Fibroblast of skin of abdomen (primary cell): ENCODE measurements around the gene MYMK.

Experiments
- DNase-seq: peaks from one replicate; pipeline ENCODE4 v3.0.0-alpha.2; 2013

MYMK gene

DNA sequence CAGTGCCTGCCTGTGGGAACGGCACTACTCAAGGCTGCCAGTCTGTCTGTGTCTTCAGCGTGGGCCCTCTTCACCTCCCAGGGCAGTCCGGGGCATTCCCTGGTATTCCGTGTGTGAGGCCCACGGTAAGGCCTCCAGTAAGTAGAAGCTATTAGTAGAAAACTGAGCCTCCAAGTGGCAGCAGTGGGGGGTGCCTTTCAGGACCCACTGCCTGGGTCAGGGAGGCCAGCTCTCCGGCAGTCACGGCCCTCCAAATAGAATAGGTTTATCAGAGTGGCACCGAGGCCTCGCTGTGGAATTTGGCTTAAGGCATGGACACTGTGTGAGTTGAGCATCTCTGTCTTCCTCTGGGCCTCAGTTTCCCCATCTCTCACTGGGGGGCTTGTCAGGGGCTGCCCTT lies 32.8 kb upstream of the MYMK start:
- DNase-seq = no peak

DNA sequence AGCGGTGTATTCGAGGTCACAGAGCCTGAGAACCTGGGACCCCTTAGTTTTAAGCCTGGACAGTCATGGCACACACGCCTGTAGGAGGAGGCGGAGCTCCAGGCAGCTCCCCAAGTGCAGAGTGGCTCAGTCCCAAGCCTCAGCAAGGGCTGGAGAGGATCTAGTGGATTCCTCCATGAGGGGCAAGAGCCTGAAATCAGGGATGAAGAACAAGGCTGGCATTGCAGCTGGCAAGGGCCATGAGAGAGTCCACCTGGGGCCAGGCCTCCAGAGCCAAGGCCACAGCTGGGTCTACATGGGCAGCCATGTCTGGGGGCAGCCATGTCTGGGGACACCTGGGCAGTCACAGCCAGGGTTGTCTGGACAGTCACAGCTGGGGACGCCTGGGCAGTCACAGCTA lies 31.6 kb upstream of the MYMK start:
- no peak for DNase-seq

DNA sequence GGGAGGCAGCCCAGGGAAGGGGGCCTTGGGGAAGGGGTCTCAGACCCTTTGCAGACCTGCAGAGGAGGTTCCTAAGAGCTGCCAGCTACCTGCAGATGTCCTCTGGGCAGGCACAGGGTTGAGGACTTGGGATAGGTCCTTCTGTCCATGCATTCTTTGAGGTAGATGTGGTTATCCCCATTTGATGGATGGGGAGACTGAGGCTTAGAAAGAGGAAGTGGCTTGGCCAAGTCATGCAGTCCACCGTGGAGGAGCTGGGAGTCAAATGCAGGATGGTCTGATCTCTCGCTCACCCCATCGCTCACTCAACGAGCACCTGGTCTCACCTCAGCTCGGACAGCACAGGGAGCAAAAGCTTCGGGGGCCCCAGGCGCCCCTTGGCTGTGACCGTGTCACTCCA lies 30.0 kb upstream of the MYMK start:
- no peak for DNase-seq

GRCh38 chr9:133553973-133554713 lies 29.4 kb upstream of the MYMK start:
- DNase-seq = no peak

GRCh38 chr9:133553123-133553522 lies 28.4 kb upstream of the MYMK start:
- DNase-seq = no peak

- DNase-seq = no peak
Measured at GRCh38 chr9:133552236-133552635, 27.5 kb upstream of the MYMK start.

DNA sequence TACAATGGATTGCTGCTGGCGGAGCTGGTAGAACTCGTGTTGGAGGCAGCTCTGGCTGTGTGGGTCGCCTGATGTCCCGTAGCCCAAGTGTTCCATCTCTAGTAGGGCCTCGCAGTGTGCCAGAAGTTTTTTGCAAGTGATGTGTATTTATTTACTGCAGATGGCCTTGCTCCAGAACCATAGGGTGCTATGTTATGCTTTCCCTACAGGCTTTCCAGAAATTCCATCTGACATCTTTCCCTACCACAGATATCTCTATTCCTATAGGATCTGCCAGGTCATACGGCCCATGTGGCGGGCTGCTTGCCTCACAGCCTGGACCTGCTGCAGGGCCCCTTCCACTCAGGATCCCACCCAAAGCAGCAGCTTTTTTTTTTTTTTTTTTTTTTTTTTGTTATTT lies 26.7 kb upstream of the MYMK start:
- DNase-seq = no peak

- DNase-seq = no peak
Measured at GRCh38 chr9:133547116-133547515, 22.4 kb upstream of the MYMK start.

GRCh38 chr9:133546287-133546680 lies 21.5 kb upstream of the MYMK start:
- DNase-seq = no peak

DNA sequence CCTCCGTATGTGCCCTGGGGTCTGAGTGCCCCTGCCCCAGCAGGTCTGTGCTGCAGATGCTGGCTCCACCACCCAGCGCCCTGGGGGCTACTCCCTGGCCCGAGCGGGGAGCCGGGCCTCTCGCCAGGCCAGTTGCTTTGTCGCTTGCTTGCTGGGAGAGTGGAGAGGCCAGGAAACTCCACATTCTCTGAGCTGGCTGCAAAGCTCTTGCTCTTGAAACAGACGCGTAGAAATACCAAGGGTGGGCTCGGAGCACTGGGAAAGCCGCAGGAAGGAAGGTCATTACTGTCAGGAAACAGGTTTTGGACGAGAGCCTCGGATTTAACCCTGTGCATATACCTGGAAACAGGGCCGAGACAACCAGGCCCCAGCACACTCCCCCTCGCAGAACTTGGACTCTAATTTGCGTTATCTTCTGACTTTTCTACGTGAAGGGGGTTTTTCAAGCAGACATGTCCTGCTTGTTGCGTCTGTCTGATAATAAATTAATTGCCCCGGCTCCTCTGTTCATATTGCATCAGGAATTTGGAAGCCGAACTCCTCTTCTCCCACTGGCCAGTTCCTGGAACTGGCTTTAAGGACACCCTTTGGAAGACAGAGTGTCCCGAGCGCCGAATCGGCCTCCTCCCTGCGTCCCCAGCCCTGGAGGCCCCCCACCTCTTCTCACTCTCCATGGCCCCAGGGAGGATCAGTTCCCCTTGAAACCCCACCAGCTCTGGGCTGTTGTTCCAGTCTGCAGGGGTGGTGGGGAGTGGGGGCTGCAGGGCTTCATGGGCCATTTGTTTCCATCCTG lies 20.9 kb upstream of the MYMK start:
- DNase-seq = no peak

DNA sequence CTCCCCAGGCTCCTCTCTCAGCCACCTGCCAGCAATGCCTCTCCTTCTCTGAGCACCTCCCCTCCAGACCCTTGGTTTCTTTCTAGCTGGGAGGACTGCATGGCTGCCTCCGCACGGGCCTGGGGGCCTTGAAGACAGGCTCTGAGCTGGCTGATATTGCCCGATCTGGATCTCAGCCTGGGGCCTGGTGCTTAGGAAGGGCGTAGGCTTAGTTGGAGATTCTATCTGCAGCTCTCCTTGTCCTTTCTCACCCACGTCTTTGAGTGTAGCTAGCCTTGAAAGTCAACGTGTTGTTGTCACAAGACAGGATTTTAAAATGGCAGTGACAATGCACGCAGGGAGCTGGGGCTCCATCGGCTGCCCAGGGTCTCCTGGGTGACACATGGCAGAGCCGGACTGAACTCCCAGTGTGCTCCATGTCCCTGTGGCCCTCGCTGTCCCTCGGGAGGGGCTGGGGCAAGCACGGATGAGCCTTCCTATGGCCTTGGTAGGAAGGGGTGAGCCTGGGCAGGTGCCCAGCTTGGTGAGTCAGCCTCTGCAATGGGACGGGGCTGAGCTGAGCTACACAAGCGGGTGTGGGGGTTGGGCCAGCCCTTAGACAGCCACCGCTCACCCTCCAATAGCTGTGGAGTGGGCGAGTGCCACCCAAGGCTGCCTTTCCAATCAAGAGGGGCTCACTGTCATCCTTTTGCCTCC lies 19.2 kb upstream of the MYMK start:
- DNase-seq = no peak

- DNase-seq = no peak
Measured at GRCh38 chr9:133542002-133542401, 17.2 kb upstream of the MYMK start.

GRCh38 chr9:133540698-133541025 lies 15.9 kb upstream of the MYMK start:
- DNase-seq = no peak

DNA sequence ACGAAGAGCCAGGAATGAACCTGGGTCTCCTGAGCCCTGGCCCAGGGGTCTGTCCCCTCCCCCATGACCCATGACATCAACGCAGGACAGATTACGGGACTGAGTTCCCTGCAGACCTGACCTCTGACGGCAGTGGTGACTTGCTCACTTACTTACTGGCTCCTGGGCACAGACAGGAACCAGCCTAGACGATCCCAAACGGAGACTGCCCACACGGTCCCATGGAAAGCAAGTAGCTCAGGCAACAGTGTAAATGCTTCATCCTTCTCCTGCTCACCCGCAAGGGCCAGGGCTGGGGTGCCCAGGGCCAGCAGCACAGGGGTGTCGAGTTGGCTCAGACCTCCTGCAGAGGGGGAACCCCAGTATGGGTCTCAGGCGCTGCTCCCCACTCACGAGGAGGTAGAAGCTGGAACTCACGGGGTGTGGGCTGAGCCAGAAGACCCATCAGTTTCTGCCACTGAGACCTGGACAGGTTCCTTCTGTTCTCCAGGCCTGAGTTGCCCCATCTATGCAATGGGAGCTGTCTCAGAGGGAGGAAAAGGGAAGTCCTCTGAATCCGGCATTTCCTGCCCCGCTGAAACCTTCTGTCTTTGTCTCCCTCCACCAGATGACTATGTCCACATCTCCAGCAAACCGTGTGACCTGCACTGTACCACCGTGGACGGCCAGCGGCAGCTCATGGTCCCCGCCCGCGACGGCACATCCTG lies 15.4 kb upstream of the MYMK start:
- no peak for DNase-seq

- no peak for DNase-seq
Measured at GRCh38 chr9:133538851-133539833, 14.4 kb upstream of the MYMK start.

DNA sequence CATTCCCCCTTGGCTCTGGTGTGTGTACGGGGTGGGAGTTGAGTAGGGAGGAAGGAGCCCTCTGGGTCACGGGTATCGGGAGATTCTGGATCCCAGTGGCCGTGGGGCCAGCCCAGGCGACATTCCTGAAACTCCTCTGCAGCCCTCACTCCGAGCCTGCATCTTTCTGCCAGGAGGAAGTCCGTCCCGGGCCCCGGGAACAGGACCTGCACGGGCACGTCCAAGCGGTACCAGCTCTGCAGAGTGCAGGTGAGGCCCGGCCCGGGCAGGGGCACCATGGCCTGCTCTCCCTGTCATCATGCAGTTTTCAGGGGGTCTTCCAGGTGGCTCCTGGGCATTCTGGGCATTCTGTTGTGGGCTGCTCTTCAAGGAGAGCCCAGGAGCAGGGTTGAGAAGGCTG lies 13.4 kb upstream of the MYMK start:
- DNase-seq = no peak

DNA sequence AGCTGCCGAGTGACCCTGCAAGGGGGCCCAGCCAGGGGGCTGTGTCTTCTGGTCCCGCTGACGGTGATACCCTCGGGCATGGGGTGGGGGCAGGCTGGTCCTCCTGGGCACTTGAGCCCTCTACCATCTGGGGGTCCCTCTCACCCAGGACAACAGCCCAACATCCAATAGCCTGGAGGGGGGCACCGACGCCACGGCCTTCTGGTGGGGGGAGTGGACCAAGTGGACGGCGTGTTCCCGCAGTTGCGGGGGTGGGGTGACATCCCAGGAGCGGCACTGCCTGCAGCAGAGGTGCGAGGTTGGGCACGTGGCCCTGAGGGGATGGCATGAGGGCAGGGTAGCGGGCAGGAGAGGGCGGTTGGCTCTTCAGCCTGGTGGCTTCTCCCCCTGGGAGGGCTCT lies 12.5 kb upstream of the MYMK start:
- no peak for DNase-seq

GRCh38 chr9:133536536-133536935 lies 11.8 kb upstream of the MYMK start:
- no peak for DNase-seq

GRCh38 chr9:133536080-133536479 lies 11.3 kb upstream of the MYMK start:
- no peak for DNase-seq

DNA sequence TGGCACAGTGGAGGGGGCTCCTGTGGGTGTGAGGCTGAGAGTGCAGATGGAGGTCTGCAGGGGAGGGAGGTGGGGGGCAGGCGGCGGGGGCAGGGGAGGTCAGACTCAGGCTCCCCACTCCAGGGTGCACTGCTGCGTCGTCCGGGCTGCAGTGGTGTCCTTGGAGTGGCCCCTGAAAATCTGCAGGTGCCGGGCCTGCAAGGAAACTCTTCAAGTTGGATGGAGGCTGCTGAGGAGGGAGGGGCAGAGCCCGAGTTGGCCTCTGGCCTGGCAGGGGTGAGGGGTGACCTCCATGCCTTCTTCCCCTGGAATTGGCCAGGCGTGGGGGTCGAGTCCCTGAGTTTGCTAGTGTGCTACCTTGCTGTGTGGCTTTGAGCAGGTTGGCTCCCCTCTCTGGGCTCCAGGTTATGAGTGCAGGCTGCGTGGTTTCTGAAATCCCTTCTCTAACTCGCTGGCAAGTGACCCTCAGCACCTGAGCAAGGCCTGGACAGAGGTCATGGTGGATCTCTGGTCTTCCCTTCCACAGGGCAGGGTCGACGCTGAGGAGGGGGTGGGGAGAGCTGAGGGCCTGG lies 10.6 kb upstream of the MYMK start:
- DNase-seq = no peak
